Suprapubic skin (tissue), 4 donors: ENCODE data around the gene GPATCH3. TPM values are rescaled to one million over a fixed set of nuclear protein-coding genes. Genes with fewer than 3 reads are reported as not detected.
"Not testable (repeated sequence)": the region's sequence is repeated elsewhere in the genome, so short reads cannot be mapped to it uniquely, and the experiment has no call there.

ENCODE experiments used
- DNase-seq, 2 donors: peaks; one replicate each; pipeline ENCODE4 v3.0.0-alpha.2; 2019; ENCODE audit warnings: low spot score in 2 of 2
- H3K27ac ChIP-seq: fragments of 200-600 bp; sonication (generic); one replicate; pipeline ENCODE4 v1.5.1; 2019
- H3K27me3 ChIP-seq: fragments of 200-600 bp; sonication (generic); one replicate; pipeline ENCODE4 v1.5.1; 2019
- H3K36me3 ChIP-seq: fragments of 200-600 bp; sonication (generic); one replicate; pipeline ENCODE4 v1.5.1; 2019
- H3K4me1 ChIP-seq: fragments of 200-600 bp; sonication (generic); one replicate; pipeline ENCODE4 v1.5.1; 2019
- H3K4me3 ChIP-seq: fragments of 200-600 bp; sonication (generic); one replicate; pipeline ENCODE4 v1.5.1; 2019; ENCODE audit warnings: mild to moderate bottlenecking
- H3K9me3 ChIP-seq: fragments of 200-600 bp; sonication (generic); one replicate; pipeline ENCODE4 v1.5.1; 2019
- EP300 ChIP-seq: sonication (generic); formaldehyde crosslinking; IDR thresholded peaks from one replicate; pipeline ENCODE4 v1.6.1; 2017; ENCODE audit warnings: antibody characterized with exemption
- POLR2A ChIP-seq, 2 donors: fragments of 450-650 bp; IDR thresholded peaks; one replicate each; pipeline ENCODE4 v1.6.1; 2017; ENCODE audit warnings: antibody characterized with exemption in 2 of 2, mild to moderate bottlenecking in 2 of 2, moderate library complexity in 2 of 2
- POLR2AphosphoS5 ChIP-seq, 3 donors: sonication (generic); formaldehyde crosslinking; IDR thresholded peaks; one replicate each; pipeline ENCODE4 v1.6.1; 2017; ENCODE audit warnings: antibody characterized with exemption in 3 of 3
- WGBS: methylation state at CpG from one replicate; pipeline ENCODE4 v1.1.5; 2018; 5-methylcytosine and 5-hydroxymethylcytosine counted together
- total RNA-seq, 4 donors: library from RNA; depleted of rRNA; stranded (reverse); fragments of >200 nt; gene quantifications; one replicate each; pipeline ENCODE4 v1.1.0, GENCODE V29; 2016
- TF ChIP-seq, protein P1 (sequence below), 2 donors: fragments of 200-600 bp in 1 of 2; fragments of 450-650 bp in 1 of 2; sonication (generic) in 1 of 2; IDR thresholded peaks; one replicate each; pipeline ENCODE4 v1.5.1; 2016 to 2019; ENCODE audit warnings: antibody characterized with exemption in 2 of 2, mild to moderate bottlenecking in 1 of 2, moderate library complexity in 1 of 2

The GPATCH3 gene
- total RNA-seq, 4 donors from 2014 or later = 14.1 to 20.5 (median 15.8) TPM

DNA sequence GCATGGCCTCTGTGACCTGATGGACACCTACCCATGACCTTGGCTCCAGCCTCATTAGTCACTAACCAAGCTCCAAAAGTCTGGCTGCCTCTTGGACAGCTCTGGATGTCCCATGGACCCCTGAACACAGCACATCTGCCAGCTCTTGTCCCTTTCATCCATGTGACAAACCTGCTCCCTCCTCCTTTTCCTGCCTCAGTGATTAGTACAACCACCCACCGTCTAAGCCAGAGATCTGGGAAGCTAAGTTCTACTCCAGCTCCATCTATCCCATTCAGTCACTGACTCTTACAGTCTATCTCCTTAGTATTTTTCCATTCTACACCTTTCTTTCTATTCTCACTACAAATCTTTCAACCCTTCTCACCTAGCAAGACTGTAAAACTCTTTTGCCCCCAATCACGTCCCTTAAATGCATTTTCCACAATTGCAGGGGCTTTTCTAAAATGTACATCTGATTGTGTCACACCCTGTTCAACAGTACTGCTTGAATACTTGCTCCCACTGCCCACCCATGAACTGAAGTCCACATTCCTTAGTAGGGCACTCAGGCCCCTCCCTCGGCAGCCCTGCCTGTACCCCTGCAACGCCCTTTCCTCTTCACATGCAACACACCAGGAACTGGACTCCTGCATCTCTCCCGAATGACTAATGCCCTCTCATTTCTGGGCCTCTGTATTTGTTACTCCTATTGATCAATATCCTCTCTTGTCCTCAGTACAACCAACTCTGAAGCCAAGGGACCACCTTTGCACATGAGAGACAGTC lies 17.4 kb downstream of the GPATCH3 start:
- whole genome bisulfite sequencing = 88% methylated on average over 5 of the region's 5 CpGs
- DNase-seq = no peak
- Histone ChIP-seq H3K27me3 (no peaks in the 10 kb centered on the region), H3K36me3 (peaks cover 95% of the 10 kb centered on the region), H3K4me1 (peaks cover 3% of the 10 kb centered on the region), H3K27ac (no peak overlapping the region), H3K9me3 (no peaks in the 10 kb centered on the region), H3K4me3 (no peak overlapping the region)
- TF ChIP-seq POLR2A (IDR thresholded peaks at IDR 0.05) (no peak), POLR2AphosphoS5 (IDR thresholded peaks at IDR 0.05) (no peak)
- TF ChIP-seq, protein P1, sequence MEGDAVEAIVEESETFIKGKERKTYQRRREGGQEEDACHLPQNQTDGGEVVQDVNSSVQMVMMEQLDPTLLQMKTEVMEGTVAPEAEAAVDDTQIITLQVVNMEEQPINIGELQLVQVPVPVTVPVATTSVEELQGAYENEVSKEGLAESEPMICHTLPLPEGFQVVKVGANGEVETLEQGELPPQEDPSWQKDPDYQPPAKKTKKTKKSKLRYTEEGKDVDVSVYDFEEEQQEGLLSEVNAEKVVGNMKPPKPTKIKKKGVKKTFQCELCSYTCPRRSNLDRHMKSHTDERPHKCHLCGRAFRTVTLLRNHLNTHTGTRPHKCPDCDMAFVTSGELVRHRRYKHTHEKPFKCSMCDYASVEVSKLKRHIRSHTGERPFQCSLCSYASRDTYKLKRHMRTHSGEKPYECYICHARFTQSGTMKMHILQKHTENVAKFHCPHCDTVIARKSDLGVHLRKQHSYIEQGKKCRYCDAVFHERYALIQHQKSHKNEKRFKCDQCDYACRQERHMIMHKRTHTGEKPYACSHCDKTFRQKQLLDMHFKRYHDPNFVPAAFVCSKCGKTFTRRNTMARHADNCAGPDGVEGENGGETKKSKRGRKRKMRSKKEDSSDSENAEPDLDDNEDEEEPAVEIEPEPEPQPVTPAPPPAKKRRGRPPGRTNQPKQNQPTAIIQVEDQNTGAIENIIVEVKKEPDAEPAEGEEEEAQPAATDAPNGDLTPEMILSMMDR (IDR thresholded peaks at IDR 0.05) = no peak

DNA sequence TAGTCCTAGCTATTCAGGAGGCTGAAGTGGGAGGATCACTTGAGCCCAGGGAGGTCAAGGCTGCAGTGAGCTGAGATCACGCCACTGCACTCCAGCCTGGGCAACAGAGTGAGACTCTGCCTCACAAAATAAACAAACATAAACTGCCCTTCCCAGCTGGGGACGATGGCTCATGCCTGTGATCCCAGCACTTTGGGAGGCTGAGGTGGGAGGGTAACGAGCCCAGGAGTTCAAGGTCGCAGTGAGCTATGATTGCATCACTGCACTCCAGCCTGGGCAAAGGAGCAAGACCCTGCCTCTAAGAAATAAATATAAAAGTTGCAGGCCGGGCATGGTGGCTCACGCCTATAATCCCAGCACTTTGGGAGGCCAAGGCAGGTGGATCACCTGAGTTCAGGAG lies 18.7 kb downstream of the GPATCH3 start:
- H3K9me3 ChIP-seq, H3K27ac ChIP-seq, DNase-seq, H3K4me3 ChIP-seq, H3K4me1 ChIP-seq, H3K27me3 ChIP-seq: not testable (repeated sequence)
- peaks cover 86% of the 10 kb centered on the region for H3K36me3 ChIP-seq
- WGBS = 89% methylated on average over 6 of the region's 6 CpGs

DNA sequence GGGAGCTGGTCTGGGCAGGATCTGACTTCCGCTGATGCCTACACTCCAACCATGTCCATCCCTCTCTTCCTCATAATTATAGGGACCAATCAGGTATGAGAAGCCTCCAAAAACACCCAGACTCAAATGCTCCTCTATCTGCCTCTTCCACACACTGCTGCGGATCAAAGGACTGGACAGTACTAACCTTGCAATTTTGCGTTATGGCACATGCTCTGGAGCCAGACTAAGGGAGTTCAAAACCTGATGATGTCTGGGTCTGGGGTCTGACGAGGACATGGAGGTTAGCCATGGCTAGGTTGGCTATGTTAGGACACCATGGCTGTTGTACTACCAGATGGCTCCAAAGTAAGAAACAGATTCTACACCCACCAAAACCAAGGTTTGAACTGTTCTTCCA lies 20.5 kb downstream of the GPATCH3 start:
- no peak overlapping the region for H3K27ac ChIP-seq
- no peak for DNase-seq
- no peaks in the 10 kb centered on the region for H3K9me3 ChIP-seq
- TF ChIP-seq EP300 = no peak
- TF ChIP-seq POLR2AphosphoS5 (IDR thresholded peaks at IDR 0.05) = no peak
- no peak for TF ChIP-seq POLR2A (IDR thresholded peaks at IDR 0.05)
- TF ChIP-seq, protein P1 (IDR thresholded peaks at IDR 0.05) = no peak
- 90% methylated on average over 4 of the region's 4 CpGs for WGBS
- peaks cover 67% of the 10 kb centered on the region for H3K36me3 ChIP-seq
- peaks cover 7% of the 10 kb centered on the region for H3K4me1 ChIP-seq
- H3K4me3 ChIP-seq = no peak overlapping the region
- no peaks in the 10 kb centered on the region for H3K27me3 ChIP-seq

DNA sequence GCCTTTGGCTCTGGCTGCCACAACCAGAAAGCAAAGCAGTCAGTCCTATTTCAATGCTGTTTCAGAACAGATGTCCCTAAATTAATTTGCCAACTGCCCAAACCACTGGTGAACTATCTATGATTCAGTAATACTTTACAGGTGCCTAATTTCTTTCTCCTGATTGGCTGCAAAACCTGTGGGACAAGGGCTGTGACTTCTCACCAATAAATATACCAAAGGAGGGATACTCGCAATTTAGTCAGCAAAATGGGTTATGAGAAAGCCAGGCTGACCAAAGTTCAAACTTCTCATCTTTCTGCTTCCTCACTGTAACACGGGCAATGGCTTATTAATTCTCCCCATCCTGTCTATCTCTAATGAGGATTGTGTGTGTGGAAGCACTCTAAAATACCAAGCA lies 22.9 kb downstream of the GPATCH3 start:
- H3K27me3 ChIP-seq = no peaks in the 10 kb centered on the region
- H3K4me1 ChIP-seq = peaks cover 7% of the 10 kb centered on the region
- DNase-seq = no peak
- H3K36me3 ChIP-seq = peaks cover 43% of the 10 kb centered on the region
- TF ChIP-seq POLR2A (IDR thresholded peaks at IDR 0.05) (no peak), EP300 (no peak), POLR2AphosphoS5 (IDR thresholded peaks at IDR 0.05) (no peak)
- TF ChIP-seq, protein P1 (IDR thresholded peaks at IDR 0.05) = no peak
- no peak overlapping the region for H3K27ac ChIP-seq
- WGBS = 57% methylated on average over 2 of the region's 2 CpGs
- no peak overlapping the region for H3K4me3 ChIP-seq
- H3K9me3 ChIP-seq = no peaks in the 10 kb centered on the region

DNA sequence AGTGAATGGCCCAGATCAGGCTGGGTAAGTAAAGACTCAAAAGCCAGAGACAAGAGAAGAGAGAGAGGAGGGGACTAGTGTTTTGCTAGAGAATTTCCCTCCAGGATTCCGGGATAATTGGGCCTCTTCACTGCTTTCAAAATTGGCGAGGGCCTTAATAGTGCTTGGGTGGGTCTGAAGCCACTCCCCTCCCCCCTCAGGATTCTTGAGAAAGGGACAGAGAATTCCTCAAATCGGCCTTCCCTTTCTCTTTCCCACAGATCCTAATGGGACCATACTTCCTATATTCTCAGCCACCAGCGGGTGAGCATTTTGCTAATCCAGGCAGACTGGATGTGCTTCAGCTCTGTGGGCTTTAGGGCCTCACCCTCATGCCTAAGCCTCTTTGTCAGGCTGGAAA lies 25.4 kb downstream of the GPATCH3 start:
- H3K4me3 ChIP-seq = no peak overlapping the region
- H3K27me3 ChIP-seq = no peaks in the 10 kb centered on the region
- no peak for DNase-seq
- peaks cover 18% of the 10 kb centered on the region for H3K36me3 ChIP-seq
- WGBS = 59% methylated on average over 4 of the region's 4 CpGs
- H3K27ac ChIP-seq = no peak overlapping the region
- TF ChIP-seq POLR2A (IDR thresholded peaks at IDR 0.05) (no peak), POLR2AphosphoS5 (IDR thresholded peaks at IDR 0.05) (no peak), EP300 (no peak)
- TF ChIP-seq, protein P1 (IDR thresholded peaks at IDR 0.05) = no peak
- no peaks in the 10 kb centered on the region for H3K9me3 ChIP-seq
- H3K4me1 ChIP-seq = peaks cover 7% of the 10 kb centered on the region

DNA sequence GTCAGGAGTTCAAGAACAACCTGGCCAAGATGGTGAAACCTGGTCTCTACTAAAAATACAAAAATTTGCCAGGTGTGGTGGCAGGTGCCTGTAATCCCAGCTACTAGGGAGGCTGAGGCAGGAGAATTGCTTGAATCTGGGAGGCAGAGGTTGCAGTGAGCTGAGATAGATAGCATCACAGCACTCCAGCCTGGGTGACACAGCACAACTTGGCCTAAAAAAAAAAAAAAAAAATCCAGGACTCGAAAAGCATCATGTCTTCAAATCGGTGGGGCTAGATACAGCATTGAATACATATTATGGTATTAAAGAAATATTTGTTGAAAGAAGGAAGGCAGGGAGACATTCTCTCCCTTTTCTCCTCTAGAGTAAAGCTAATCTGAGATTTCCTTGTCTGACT lies 27.2 kb downstream of the GPATCH3 start:
- not testable (repeated sequence) for H3K36me3 ChIP-seq, H3K4me3 ChIP-seq, H3K4me1 ChIP-seq, H3K27me3 ChIP-seq, H3K27ac ChIP-seq, DNase-seq, H3K9me3 ChIP-seq
- WGBS = 72% methylated on average over 2 of the region's 2 CpGs
